K562 (cell line): ENCODE measurements around the gene RNF4. TPM values are rescaled to one million over a fixed set of nuclear protein-coding genes. Genes with fewer than 3 reads are reported as not detected.

Experiments used
- ARID4B ChIP-seq: sonication (generic); formaldehyde crosslinking; IDR thresholded peaks from 2 replicates; pipeline ENCODE4 v1.8.0; 2022; ENCODE audit warnings: mild to moderate bottlenecking, missing genetic modification reagents
- DACH1 ChIP-seq: fragments of 450-650 bp; IDR thresholded peaks from 2 replicates; pipeline ENCODE4 v1.6.1; 2018; ENCODE audit not compliant: partially characterized antibody
- GATAD2A ChIP-seq: fragments of 450-650 bp; IDR thresholded peaks from 2 replicates; pipeline ENCODE4 v1.6.1; 2017
- HDAC2 ChIP-seq: fragments of 450-650 bp; IDR thresholded peaks from 2 replicates; pipeline ENCODE4 v1.6.1; 2016; ENCODE audit warnings: mild to moderate bottlenecking
- KLF13 ChIP-seq: fragments of 450-650 bp; IDR thresholded peaks from 2 replicates; pipeline ENCODE4 v1.6.1; 2016; ENCODE audit warnings: missing genetic modification characterization, low read depth, mild to moderate bottlenecking, missing compliant biosample characterization, moderate library complexity, borderline replicate concordance
- RAD21 ChIP-seq, 2 experiments: fragments of 250-450 bp in 1 of 2; fragments of 450-650 bp in 1 of 2; sonication (Bioruptor Pico) in 1 of 2; formaldehyde crosslinking in 1 of 2; IDR thresholded peaks in 1 of 2; conservative IDR thresholded peaks in 1 of 2; 2 replicates each; pipeline versions ENCODE4 v1.4.0 to v1.8.0; 2020 to 2022; ENCODE audit warnings: mild to moderate bottlenecking in 2 of 2, moderate library complexity in 1 of 2
- RB1 ChIP-seq: fragments of 450-650 bp; IDR thresholded peaks from 2 replicates; pipeline ENCODE4 v1.6.1; 2017; ENCODE audit warnings: low read depth, mild to moderate bottlenecking
- SMC3 ChIP-seq: conservative IDR thresholded peaks from 2 replicates; pipeline ENCODE4 v1.6.1; 2011; ENCODE audit warnings: low read depth, low read length, improper control_type of control experiment; ENCODE audit not compliant: insufficient read depth
- TAF15 ChIP-seq: fragments of 200-400 bp; formaldehyde crosslinking; IDR thresholded peaks from 2 replicates; pipeline ENCODE4 v1.6.1; 2017; ENCODE audit warnings: mild to moderate bottlenecking, low read depth, low read length, moderate library complexity
- YY1 ChIP-seq, 3 experiments: IDR thresholded peaks; 2 replicates each; pipeline ENCODE4 v1.6.1; 2011; ENCODE audit warnings: low read length in 2 of 3, mild to moderate bottlenecking in 2 of 3, moderate library complexity in 2 of 3, borderline replicate concordance in 1 of 3, control low read depth in 1 of 3, low read depth in 1 of 3; ENCODE audit not compliant: insufficient read depth in 3 of 3, insufficient replicate concordance in 2 of 3, control insufficient read depth in 1 of 3, insufficient read length in 1 of 3; ENCODE audit errors: extremely low read depth in 1 of 3
- ZFP36 ChIP-seq: fragments of 150-350 bp; IDR thresholded peaks from 2 replicates; pipeline ENCODE4 v1.6.1; 2018; ENCODE audit warnings: low read length, low read depth; ENCODE audit not compliant: partially characterized antibody
- polyA plus RNA-seq, 8 experiments: library from polyadenylated mRNA; depleted of rRNA in 4 of 8; stranded (reverse) in 5 of 8; unstranded in 3 of 8; fragments of >200 nt; fragmentation: Nextera tagmentation in 2 of 8; fragmentation: Illumina TruSeq in 1 of 8; extraction: Ambion mirVana in 2 of 8; extraction: Trizol in 1 of 8; gene quantifications; 2 replicates each; pipeline versions ENCODE4 v1.2.1 to v1.2.3, GENCODE V29; 2011 to 2014; ENCODE audit warnings: inconsistent platforms in 1 of 8, missing spikeins in 1 of 8
- total RNA-seq, 7 experiments: library from RNA; depleted of rRNA in 6 of 7; stranded (reverse); fragments of >200 nt in 6 of 7; fragmentation: Illumina TruSeq in 2 of 7; extraction: Trizol in 2 of 7; gene quantifications; 2 replicates each; pipeline versions ENCODE4 v1.2.1 to v1.2.3, GENCODE V29; 2011 to 2021; ENCODE audit warnings: low replicate concordance in 1 of 7
- TF ChIP-seq, protein P1 (sequence below): fragments of 450-650 bp; IDR thresholded peaks from 2 replicates; pipeline ENCODE4 v1.6.1; 2017; ENCODE audit warnings: antibody characterized with exemption, mild to moderate bottlenecking
- TF ChIP-seq, protein P2 (sequence below), 2 experiments: IDR thresholded peaks; 2 replicates each; pipeline ENCODE4 v1.6.1; 2011; ENCODE audit warnings: borderline replicate concordance in 1 of 2, control low read depth in 1 of 2, low read depth in 1 of 2, low read length in 1 of 2, mild to moderate bottlenecking in 1 of 2, mixed read lengths in 1 of 2, moderate library complexity in 1 of 2; ENCODE audit not compliant: insufficient read depth in 1 of 2, insufficient read length in 1 of 2, poor library complexity in 1 of 2, severe bottlenecking in 1 of 2; ENCODE audit errors: extremely low read depth in 1 of 2

RNF4 gene
- total and polyA plus RNA-seq, 9 of the 15 experiments (the other 6 are each of a cell fraction or from before 2014, with no cell fraction given) = 19.2 to 59.3 (median 44.8) TPM

DNA sequence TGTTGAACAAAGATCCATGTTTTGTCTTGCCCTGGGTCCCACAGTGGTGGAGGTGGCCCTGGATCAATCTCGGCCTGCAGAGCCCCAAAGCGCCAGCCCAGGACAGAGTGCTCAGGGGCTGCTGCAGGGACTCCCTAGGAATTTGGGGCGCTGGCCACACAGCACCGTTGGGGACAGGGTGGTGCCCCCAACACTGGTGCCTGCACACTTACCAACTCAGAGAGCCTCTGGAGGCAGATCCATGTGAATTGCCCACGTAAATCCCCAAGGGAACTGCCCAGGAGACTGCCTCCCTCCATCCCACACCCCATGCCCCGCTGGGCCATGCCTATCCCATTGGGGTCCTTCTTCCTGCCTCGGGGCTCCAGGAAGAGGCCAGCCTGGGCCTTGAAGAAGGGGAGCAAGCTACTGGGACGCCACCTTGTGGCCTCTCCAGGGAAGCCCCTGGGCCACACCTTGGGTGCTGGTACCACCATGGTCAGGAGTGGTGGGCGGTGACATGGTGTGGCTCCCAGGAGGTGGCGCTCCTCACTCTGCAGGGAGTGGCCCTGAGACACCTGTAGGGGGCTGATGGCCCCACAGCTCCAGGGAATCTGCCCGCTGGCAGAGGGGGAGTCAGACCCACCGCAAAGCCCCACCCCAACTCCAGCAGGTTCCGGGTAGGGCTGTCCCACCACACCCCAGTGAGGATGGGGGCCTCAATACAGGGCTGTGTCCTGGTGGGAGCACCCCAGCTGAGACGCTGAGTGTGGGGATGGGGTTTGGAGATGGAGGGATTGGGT lies 27.3 kb upstream of the RNF4 start (continued):
- 0 out of 2 replicates have a peak, but pooled peaks have one; percentile 57 for TF ChIP-seq ARID4B (CRISPR knock-in tag)
- TF ChIP-seq RAD21 (CRISPR knock-in tag; conservative IDR thresholded peaks at IDR 0.05 in 1 of 2, IDR thresholded peaks at IDR 0.05 in 1 of 2) = peak; percentile 86 to 98
- TF ChIP-seq HDAC2 = 0 out of 2 replicates have a peak, but pooled peaks have one; percentile 56
- TF ChIP-seq, protein P1, sequence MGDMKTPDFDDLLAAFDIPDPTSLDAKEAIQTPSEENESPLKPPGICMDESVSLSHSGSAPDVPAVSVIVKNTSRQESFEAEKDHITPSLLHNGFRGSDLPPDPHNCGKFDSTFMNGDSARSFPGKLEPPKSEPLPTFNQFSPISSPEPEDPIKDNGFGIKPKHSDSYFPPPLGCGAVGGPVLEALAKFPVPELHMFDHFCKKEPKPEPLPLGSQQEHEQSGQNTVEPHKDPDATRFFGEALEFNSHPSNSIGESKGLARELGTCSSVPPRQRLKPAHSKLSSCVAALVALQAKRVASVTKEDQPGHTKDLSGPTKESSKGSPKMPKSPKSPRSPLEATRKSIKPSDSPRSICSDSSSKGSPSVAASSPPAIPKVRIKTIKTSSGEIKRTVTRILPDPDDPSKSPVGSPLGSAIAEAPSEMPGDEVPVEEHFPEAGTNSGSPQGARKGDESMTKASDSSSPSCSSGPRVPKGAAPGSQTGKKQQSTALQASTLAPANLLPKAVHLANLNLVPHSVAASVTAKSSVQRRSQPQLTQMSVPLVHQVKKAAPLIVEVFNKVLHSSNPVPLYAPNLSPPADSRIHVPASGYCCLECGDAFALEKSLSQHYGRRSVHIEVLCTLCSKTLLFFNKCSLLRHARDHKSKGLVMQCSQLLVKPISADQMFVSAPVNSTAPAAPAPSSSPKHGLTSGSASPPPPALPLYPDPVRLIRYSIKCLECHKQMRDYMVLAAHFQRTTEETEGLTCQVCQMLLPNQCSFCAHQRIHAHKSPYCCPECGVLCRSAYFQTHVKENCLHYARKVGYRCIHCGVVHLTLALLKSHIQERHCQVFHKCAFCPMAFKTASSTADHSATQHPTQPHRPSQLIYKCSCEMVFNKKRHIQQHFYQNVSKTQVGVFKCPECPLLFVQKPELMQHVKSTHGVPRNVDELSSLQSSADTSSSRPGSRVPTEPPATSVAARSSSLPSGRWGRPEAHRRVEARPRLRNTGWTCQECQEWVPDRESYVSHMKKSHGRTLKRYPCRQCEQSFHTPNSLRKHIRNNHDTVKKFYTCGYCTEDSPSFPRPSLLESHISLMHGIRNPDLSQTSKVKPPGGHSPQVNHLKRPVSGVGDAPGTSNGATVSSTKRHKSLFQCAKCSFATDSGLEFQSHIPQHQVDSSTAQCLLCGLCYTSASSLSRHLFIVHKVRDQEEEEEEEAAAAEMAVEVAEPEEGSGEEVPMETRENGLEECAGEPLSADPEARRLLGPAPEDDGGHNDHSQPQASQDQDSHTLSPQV = peak; percentile 62; the same call in 1 of the 2 replicates
- no peak for TF ChIP-seq TAF15
- TF ChIP-seq KLF13 (tag) = peak; percentile 65; the same call in 1 of the 2 replicates
- peak; percentile 86 for TF ChIP-seq GATAD2A
- peak in 2 of 3 experiments; percentile 55 to 69 for TF ChIP-seq YY1 (IDR thresholded peaks at IDR 0.05; ENCODE audit: borderline replicate concordance in 1 of 3, control insufficient read depth in 1 of 3, extremely low read depth in 1 of 3, insufficient read depth in 3 of 3, insufficient read length in 1 of 3, insufficient replicate concordance in 2 of 3, low read depth in 1 of 3, low read length in 2 of 3)
- TF ChIP-seq, protein P2, sequence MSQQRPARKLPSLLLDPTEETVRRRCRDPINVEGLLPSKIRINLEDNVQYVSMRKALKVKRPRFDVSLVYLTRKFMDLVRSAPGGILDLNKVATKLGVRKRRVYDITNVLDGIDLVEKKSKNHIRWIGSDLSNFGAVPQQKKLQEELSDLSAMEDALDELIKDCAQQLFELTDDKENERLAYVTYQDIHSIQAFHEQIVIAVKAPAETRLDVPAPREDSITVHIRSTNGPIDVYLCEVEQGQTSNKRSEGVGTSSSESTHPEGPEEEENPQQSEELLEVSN (IDR thresholded peaks at IDR 0.05; ENCODE audit: borderline replicate concordance in 1 of 2, extremely low read depth in 1 of 2, insufficient read depth in 1 of 2, insufficient read length in 1 of 2, low read depth in 1 of 2, low read length in 1 of 2, poor library complexity in 1 of 2, severe bottlenecking in 1 of 2) = peak in 1 of 2 experiments; percentile 33
- TF ChIP-seq RB1 = peak; percentile 95
- TF ChIP-seq ZFP36 = peak; percentile 25
- peak; percentile 96 for TF ChIP-seq SMC3
- peak; percentile 32 for TF ChIP-seq DACH1
